ENCODE measurements around the gene CDC42BPB.

The CDC42BPB gene

DNA sequence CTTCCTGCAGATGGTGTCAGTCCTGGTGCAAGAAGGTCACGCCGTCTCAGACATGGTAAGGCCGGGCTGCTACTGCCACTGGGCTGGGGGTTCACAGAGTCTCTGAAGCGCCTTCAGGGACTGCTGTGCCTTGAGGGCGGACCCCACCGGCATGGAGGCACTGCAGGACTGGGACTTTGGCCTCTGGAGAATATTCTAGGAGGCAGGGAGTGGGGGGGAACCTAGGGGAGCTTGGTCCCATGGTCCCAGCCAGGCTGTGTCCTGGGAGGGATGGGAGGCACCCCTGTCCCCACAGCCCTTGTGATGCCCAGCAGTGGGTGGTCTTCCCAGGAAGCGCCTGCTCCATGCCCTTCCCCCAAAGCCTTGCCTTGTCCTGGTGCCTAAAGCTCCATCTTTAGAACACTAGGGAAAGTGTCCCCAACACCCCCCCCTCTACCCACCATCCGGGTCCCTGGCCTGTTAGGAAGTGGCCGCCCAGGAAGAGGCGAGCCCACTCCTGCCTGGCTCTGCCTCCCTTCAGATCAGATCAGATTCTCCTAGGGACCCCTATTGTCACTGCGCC is 133.3 kb downstream of the CDC42BPB start:
- no peak for DNase-seq

DNA sequence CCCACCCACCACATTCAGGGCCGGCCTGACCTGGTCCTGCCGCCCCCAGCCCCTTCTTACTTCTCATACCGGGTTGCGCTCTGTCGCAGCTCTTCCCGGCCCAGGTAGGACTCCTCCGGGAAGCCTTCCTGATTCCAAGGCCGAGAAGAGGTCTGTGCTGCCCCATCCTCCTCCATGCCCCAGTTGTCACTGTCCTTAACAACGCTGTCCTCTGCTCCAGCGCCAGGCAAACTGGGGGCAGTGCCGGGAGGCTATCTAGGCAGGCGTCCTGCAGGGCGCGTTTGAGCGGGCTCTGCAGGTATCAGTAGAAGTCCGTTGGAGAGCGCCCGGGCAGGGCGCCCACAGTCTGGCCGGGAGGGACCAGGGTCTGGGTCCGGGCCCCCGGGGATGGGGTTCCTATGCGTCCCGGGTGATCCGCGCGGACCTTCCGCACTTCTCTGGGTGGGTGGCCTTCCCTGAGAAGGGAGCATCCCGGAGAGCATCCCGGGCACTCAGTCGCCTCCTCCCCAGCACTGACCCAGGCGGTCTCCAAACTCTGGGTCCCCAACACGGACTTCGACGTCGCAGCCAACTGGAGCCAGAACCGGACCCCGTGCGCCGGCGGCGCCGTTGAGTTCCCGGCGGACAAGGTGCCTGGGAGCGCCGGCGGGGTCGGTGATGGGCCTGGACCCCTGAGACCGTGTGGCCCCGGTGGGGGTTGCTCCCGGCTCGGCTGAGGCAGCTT is 134.0 kb downstream of the CDC42BPB start:
- no peak for DNase-seq

DNA sequence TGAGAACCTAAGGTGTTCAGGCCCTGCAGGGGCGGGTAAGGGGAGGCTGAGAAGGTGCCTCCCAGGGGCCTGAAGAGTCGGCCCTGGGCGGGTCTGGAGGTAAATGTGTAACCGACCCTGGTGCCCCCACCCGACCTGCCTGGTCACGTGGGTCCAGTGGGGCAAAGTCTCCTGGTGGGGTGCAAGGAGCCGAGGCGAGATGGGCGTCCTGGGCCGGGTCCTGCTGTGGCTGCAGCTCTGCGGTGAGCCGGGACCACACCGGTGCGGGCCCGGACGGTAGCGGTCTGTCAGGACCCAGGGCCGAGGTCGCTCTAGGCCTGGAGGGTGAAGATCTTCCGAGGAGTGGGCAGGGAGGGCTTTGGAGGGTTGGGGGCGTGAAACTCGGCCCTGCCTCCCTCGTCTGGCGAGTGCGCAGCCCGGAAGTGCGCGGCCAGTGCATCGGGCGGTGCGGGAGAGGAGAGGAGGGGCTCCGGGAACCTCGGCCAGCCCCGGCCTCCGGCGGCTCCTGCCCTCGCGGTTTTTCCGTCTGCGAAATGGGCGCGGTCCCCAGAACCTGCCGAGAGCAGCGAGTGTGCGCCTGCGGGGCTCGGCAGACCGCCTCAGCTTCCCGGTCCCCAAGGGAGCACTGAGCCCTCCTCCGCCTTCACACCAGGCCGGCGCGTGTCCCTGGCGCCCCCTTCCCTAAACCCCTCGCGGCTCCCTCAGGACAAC is 134.7 kb downstream of the CDC42BPB start, which contains the start of gene AMN:
AMN (plus strand) TSS at position 174 of the 711 bp plus-strand sequence; CDS start at position 200, 26 bp downstream.
- no peak for DNase-seq

DNA sequence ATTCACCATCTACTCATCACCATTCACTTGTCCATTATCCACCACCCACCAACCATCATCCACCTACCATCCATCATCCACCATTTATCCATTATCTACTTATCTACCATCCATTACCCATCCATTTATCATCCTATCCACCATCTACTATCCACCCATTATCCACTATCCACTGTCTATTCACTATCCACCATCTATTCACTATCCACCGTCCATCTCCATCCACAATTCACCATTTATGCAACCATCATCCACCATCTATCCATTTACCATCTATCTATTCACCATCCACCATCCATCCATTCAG is 136.4 kb downstream of the CDC42BPB start:
- no peak for DNase-seq

DNA sequence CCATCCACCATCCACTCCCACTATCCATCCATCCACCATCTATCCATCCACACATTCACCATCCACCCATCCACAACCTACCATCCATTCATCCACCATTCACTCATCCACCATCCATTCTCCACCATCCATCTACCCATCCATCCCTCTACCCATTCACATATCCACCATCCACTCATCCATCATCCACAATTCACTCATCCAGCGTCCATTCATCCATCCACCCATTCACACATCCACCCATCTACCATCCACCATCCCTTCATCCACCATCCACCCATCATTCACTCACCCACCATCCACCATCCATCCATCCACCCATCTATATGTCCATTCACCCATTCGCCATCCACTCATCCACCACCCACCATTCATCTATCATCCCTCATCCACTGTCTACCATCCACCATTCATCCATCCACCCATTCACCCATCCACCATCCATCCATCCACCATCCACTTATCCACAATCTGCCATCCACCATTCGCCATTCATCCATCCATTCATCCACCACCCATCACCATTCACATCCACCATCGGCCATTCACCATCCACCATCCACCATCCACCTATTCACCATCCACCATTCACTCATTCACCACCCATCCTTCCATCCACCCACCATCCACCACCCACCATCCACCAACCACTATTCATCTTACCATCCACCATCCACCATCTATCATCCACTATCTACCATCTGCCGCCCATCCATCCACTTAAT is 136.9 kb downstream of the CDC42BPB start:
- DNase-seq, result no peak

DNA sequence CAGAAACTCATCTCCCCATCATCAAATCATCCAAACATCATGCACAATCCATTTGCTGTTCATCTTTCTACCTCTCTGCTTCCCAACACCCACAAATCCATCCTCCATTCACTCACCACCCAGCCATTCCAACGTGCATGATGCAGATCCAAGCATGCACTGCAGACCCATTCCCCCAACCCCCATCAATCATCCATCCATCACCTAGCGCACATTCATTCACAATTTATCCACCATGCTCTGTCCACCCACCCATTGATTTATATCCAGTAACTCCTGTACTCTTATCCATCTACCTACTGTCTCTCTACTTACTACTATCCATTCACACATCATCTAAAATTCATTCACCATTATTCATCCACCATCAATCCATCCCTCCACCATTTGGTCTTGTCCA is 138.9 kb downstream of the CDC42BPB start:
- DNase-seq, result no peak

DNA sequence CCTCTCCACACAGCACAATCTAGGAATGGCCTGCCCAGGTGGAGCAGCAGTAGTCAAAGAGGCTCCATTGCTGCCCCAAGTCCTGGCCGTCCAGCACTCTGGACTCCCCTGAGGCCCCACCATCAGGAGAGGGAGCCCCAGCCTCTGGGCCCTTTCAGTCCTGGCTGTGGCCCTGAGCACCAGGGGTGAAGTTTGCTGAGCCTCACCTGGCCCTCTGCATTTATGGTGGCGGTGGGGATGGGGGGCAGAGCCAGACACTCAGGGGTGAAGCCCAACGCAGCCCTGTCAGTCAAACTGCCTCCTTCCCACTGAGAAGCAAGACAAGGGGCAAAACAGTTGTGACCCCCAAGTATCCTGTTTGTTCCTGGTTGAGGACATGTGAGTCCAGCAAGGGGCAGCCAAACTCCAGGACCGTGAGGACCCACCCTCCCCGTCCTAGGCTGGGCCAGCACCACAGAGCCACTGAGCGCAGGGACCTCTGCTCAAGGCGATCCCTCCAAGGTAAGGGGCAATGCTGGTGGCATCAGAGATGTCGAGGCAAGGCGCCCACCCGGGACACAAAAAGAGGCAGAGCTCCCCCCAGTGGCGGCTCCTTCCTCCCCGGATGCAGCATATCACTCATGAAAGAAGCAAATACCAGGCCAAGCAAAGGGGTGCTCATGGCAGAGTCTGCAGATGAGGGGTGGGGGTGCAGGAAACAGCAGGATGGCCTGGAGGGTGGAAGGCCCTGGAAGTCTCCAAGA is 139.7 kb downstream of the CDC42BPB start:
- peak; percentile 72 for DNase-seq

DNA sequence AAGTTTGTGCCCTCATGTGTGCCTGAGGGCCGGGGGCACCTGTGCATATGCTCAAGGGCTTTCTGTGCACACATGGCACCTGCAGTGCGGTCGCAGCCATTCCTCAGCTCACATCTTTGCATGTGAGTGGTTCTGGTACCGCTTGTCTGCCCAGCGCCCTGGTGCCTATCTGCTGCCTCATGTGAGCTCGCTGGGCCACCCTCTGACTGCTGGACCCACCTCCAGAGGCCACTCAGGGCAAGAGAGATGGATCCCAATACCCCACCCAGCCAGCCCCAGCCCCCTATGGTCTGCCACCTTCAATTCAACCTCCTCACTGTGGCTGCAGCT is 140.3 kb downstream of the CDC42BPB start:
- DNase-seq, result no peak

DNA sequence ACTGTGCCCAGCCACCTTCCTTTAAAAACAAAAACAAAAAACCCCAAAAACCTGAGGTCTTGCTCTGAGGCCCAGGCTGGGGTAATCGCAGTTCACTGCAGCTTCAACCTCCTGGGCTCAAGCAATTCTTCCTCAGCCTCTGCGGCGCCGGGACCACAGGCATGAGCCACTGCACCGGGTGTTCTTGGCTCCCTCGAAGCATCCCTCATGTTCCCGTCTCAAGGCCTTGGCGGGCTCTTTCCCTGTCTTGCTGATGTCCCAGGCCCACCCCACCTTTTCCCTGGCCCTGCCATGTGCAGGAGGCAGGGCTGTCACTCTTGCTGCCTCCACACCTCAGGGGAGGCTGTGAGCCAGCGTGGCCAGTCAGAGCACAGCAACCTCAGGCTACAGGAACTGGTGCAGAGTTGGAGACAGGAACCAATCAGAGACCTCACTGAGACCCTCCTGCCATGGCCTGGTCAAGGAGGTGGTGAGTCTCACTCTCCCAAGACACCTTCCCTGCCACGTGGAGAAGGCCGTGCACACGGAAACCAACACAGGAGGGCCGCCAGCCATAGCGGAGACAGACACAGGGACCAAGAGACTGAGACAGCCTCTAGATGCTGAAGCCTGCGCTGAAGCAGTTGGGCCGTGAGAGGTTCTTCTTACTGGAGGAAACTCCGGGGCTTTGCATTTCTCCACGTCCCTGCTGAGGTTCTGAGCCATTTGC is 140.8 kb downstream of the CDC42BPB start:
- no peak for DNase-seq

DNA sequence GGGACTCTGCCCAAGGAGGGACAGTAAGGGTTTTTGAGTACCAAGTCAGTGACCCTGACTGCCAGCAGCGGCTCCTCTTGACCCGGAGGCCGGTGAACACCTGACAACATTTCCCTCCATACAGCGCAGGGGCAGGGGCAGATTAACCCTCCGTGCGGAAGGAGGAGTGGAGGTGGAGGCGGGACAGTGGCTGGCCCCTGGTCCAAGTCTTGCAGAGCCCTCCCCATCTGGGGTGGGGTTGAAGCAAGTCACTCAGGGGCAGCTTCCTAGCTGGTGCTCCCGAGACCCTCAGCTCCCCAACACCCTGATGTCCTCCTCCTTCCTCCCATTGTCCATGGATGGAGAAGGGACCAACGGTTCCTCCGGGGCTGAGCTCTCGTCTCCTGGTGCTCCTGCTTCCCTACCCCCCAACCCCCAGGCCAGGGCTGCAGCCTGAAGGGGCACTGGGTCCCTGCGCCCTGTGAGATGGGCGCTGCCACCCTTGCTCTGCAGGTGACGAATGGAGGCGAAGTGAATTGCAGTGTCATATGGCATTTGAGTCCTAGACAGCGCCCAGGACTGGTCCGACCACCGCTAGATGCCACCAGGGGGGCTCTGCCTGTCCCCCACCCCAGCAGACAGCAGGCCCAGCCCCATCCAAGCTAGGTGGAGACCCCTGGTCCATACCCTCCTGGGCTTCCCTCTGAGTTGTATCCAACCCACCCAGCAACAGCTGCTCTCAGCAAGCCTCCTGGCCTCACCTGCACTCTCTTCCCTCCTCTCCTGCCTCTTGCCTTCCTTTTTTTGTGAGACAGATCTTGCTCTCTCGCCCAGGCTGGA is 141.8 kb downstream of the CDC42BPB start:
- no peak for DNase-seq

DNA sequence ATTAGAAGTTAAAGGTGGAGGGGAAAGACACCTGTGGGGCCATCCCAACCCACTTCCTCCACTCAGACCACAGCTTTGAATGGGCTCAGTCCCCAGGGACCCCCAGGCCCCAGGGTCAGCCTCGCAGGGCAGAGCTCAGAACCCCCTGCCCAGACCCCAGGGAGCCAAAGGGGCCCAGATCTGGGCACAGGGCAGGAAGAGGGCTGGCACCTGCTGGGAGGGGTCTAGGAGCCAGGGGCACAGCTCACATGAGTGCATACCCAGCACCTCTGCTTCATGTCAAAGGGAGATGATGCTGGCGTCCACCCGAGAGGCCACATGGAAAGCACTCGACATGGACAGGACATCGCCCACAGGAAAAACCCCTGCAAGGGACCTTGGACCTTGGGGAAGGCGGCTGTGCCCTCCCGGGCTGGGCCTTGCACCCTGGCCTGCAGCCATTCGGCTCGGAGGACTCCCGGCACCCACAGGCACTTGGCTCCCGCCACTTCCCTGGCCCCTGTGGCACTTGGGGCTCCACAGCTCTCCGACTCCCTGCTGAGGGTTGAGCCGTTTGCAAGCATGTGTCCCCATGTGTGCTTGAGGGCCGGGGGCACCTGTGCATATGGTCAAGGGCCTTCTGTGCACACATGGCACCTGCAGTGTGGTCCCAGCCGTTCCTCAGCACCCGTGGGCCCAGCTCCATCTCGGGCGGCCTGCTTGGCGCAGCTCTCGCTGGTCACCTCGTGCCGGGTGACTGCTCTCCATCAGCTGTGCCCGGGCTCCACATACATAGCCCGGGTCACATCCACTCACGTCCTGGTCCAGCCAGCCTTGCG is 142.7 kb downstream of the CDC42BPB start:
- no peak for DNase-seq

DNA sequence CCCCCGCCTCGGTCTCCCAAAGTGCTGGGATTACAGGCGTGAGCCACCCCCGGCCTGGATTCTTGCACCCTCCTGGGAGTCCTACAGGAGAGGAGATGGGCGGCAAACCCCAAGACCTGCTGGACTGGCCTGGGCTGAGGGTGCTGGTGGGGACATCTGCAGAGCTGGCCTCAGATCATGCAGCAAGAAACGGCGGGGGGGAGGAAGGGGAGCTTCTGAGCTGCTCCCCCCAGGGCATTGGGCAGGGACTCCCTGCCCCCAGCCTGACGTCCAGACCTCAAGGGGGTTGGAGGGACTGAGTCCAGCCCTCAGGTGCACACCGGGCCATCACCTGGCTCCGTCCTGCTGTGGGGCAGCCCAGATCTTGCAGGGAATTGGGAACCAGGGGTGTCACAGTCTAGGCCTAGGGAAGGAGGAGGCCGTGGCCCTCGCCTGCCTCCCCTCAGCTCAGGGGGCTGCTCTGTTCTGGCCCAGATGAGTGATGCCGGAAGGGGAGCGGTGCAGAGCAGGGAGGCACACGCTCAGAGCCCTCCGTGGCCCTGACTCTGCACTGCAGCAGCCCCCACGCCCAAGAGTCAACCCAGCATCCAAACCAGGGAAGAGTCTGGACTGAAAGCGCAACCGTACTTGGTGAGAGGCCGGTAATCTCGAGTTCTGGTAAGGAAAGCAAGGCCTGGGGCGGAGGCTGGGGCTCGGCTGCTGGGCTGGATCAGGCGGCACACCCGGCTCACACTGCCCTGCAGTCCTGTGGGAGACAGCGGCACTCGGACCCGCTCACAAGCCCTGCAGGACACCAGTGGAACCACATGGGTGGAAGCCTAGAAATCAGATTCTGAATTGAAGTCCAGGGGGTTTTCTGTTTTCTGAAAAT is 143.8 kb downstream of the CDC42BPB start:
- DNase-seq, result no peak

DNA sequence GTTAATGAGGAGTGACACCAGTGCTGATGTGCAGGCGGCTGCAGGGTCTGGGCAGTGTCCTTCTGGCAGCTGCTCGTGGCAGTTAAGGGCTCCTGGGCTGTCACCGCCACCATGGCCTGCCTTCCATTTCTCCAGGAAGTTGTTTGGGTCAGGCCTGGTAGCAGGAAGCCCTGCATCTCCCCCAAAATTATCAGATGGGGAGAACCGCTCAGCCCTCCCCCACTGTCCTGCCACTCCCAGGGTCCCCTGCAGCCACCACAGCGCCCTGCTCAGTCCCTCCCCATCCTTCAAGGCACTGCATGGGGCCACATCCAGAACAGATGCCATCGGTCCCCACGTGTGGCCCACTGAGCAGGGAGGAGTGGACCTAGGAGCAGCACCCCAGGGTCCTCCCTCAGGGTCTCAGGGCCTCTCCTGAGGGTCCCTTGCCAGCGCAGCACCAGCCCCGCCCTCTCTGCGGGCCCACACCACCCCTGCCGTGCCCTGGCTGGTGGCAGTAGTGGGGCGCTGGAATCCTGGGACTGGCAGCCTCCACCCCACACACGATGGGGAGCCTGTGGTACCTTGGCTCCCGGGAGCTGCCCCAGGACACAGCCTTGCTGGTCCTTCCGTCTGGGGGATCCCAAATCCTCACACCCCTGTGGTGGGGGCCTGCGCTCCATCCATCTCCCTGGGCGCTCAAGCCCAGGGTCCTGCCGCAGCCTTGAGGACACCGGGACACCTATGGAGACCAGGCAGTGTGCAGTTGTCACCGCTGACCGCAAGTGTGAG is 145.2 kb downstream of the CDC42BPB start:
- DNase-seq, result no peak

DNA sequence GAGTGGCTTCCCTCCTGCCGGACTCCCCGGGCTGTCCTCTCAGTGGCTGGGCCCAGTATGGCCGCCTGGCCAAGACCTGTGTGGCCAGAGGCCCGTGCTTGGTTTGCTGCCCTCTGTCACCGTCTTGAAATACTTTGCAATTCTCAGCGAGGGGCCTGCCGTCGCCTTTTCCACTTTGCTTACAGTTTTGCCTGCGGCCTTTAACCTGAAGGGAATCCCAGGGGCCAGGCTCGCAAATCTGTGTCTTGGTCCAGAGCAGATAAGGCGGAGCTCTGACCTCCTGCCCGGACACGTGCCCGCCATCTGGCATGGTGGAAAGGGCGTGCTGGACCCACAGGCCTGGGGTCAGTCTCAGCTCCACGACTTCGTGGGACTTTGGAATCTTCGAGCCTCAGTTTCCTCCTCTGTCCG is 145.8 kb downstream of the CDC42BPB start:
- DNase-seq, result no peak

DNA sequence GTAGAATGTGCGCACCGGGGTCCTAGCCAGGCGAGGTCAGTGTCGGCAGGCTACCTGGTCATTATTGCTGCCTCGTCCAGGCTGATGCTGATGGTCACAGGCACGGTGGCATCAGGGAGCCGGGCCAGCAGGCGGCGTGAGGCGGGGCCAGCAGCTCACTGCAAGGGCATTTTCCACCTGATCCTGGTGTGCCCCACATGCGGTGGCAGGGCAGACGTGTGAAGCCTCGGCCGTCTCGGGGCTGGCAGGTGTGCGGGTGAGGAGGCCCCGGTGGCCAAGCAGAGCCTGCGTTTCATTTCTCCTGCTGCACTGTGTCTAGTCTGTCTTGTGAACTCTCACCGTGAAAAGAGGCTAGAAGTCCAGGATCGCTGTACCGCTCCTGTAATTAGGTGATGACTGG is 146.9 kb downstream of the CDC42BPB start:
- no peak for DNase-seq

DNA sequence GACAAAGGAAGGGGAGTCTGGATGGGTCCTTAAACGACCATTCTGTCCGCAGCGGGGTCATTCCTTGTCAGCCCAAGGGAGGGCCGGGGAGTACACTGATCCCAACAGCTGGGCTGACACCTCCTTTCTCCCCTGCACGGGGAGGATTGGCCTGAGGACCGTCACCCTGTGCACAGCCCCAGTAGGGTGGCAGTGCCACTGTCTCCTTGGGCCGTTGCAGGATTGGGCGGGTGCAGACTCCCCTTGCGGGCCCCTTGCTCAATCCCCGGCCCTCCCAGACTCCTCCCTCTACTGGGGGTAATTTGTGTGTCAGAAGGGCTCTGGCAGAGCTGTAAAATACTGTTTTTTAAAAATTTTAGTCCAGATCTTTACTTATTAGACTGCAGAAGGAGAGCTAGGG is 147.4 kb downstream of the CDC42BPB start:
- DNase-seq, result no peak

DNA sequence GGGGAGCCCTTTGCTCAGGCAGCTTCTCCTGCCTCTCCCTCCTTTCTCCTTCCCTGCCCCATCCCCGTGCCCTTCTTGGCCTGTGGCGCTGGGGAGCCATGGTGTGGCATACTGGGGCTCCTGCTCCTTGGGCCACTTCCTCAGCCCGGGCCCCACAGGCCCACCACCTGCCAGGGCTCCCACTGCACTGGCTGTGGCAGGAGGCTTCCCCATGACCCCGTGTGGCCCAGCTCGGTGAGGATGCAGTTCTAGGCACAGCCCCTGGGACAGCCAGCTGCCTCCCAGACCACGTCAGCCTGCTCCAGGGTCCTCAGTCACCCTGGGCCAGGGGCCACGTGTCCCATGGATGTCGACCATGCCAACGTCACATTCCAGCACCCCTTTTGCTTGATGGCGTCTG is 147.9 kb downstream of the CDC42BPB start:
- no peak for DNase-seq

DNA sequence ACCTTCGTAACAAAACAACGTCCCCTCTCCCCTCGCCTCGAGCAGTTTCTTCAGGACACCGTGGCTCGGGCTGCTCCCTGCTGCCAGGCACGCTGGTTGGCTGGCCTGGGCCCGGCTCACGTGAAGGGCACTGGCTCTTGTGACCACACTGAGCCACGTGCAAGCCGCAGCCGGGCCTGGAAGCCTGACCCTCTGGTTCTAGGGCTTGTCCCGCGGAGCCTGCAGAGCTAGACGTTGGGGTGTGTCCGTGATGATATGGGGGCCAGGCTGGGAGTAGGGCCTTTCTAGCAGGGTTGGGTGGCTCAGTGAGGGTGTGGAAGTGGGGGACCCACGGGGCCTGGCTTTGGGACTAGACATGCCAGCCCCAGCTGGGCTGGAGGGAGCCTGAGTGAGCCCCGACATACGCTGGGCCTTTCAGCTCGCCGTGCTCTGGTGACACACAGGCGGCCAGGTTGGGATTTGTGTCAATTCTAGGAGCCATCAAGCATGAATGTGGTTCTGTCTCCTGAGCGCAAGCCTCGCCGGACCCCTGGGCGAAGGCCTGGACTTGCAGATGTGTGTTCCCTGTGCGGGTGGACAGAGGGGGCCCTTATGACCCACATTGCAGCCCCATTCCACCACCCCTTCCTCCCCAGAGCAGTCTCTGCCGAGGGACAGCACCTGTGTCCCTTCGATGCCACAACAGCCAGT is 148.4 kb downstream of the CDC42BPB start:
- DNase-seq, result no peak

Measured in activated CD8-positive, alpha-beta memory T cell treated with anti-CD3 and anti-CD28 coated beads, Interleukin-2, amount 50 U/mL, for 4 hours (primary cell).